Stimulated activated CD4-positive, alpha-beta T cell treated with anti-CD3 and anti-CD28 coated beads, TNF-alpha, amount 100 ng/mL, for 48 hours (primary cell): ENCODE data around the gene MICALL2.

Experiments used
- DNase-seq, 3 donors: peaks; one replicate each; pipeline ENCODE4 v3.0.0-alpha.2; 2020; ENCODE audit warnings: low read depth in 3 of 3

The MICALL2 gene

GRCh38 chr7:1394371-1394770 lies 64.9 kb downstream of the MICALL2 start:
- no peak for DNase-seq

- no peak for DNase-seq
These were observed 65.8 kb downstream of the MICALL2 start for GRCh38 chr7:1393421-1393820.

- no peak for DNase-seq
These were observed 66.7 kb downstream of the MICALL2 start for GRCh38 chr7:1392556-1392955.

- no peak for DNase-seq
These were observed 67.8 kb downstream of the MICALL2 start for GRCh38 chr7:1391449-1391848.

GRCh38 chr7:1388703-1389335 lies 70.5 kb downstream of the MICALL2 start:
- DNase-seq: no peak

GRCh38 chr7:1388021-1388702 lies 71.1 kb downstream of the MICALL2 start:
- no peak for DNase-seq

- DNase-seq: no peak
These were observed 72.0 kb downstream of the MICALL2 start for GRCh38 chr7:1387261-1387660.

- no peak for DNase-seq
These were observed 72.5 kb downstream of the MICALL2 start for GRCh38 chr7:1386623-1387220.

GRCh38 chr7:1385809-1386622 lies 73.3 kb downstream of the MICALL2 start:
- no peak for DNase-seq

GRCh38 chr7:1385086-1385808 lies 74.0 kb downstream of the MICALL2 start:
- no peak for DNase-seq
